D721Med (cell line): ENCODE measurements around the gene PEX16.

Source experiments
- DNase-seq: peaks from one replicate; pipeline ENCODE4 v3.0.0; 2011; ENCODE audit warnings: low spot score; ENCODE audit not compliant: insufficient read length
- FAIRE-seq: peaks from 2 replicates; lab custom pipeline; 2011; peaks lifted over from hg19 to GRCh38; lab: Jason Lieb, UNC
- TF ChIP-seq, protein P1 (sequence below): IDR thresholded peaks from 2 replicates; pipeline ENCODE4 v1.5.1; 2012; ENCODE audit warnings: mild to moderate bottlenecking, control low read depth; ENCODE audit not compliant: insufficient read depth; ENCODE audit errors: missing control alignments

PEX16 gene

DNA sequence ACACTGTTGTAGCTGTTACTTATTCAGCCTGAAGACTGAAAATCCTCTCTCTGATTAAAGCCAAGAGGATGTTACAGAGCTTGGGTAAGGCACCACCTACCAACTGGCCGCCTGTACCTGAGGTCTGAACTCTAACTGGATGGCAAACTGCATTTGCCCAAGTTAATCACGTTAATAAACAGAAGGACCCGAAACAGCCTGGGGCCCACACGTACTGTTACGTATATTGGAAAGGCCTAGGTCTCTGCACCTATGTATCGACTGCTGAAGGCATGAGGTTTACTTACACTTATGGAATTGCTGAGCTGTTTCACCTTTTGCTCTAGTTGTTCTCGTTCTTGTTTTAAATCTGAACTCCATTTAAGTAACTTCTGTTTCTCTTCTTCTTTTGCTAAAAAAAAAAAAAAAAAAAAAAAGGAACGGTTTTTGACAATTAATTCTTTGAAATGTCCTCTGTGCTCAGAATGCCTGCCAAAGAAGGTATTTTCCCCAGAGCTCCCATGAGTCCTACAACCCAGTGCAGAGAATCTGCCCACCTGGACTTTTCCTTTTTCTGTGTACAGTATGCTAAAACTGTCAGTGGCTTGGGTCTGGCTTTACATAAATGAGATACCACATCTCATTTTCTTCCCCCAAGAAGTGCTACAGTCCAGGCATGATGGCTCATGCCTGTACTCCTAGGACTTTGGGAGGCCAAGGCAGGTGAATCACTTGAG is 17.8 kb upstream of the PEX16 start:
- DNase-seq: no peak
- no peak for FAIRE-seq
- TF ChIP-seq, protein P1, sequence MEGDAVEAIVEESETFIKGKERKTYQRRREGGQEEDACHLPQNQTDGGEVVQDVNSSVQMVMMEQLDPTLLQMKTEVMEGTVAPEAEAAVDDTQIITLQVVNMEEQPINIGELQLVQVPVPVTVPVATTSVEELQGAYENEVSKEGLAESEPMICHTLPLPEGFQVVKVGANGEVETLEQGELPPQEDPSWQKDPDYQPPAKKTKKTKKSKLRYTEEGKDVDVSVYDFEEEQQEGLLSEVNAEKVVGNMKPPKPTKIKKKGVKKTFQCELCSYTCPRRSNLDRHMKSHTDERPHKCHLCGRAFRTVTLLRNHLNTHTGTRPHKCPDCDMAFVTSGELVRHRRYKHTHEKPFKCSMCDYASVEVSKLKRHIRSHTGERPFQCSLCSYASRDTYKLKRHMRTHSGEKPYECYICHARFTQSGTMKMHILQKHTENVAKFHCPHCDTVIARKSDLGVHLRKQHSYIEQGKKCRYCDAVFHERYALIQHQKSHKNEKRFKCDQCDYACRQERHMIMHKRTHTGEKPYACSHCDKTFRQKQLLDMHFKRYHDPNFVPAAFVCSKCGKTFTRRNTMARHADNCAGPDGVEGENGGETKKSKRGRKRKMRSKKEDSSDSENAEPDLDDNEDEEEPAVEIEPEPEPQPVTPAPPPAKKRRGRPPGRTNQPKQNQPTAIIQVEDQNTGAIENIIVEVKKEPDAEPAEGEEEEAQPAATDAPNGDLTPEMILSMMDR: no peak

- FAIRE-seq: no peak
Observed at GRCh38 chr11:45934580-45935318, 17.1 kb upstream of the PEX16 start.

DNA sequence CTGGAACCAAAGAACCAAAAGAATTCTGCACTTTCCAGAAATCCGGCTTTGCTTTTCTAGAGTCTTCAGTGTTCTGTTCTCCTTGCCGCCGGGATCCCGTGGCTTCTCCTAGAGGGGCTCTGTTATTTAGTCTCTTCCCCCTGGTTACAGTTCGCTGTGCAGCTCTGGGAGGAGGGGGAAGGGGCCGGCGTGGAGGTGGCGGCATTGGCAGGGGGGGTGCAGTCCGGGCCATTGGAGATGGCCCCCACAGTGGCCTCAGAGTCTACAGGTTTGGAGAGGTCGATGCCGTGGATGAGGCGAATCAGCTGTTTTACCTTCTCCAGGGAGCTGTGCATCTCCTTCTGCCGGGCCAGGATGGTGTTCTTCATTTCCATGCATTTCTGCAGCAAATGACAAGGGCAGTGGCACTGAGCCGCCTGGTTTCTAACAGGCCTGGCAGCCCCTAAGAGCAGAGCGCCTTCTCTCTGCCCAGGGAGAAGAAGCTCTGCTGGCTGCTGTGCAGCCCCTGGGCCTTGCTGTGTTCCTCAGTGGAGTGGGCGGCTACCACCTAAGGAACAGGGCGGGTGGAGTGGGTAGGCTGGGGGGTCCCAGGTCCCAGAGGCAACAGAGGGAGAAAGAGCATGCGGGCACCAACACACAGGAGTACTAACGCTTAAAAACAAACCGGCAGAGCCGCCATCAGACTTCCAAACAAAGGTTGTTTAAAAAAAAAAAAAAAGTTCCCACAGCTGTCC is 16.3 kb upstream of the PEX16 start:
- TF ChIP-seq, protein P1: no peak
- no peak for DNase-seq
- FAIRE-seq: no peak

More at GRCh38 chr11:45934580-45935318, 17.1 kb upstream of the PEX16 start:
- DNase-seq: no peak
- TF ChIP-seq, protein P1: no peak

GRCh38 chr11:45933131-45933831 is 15.6 kb upstream of the PEX16 start:
- FAIRE-seq (no peak), DNase-seq (no peak)

GRCh38 chr11:45932217-45932616 is 14.5 kb upstream of the PEX16 start:
- DNase-seq (no peak), FAIRE-seq (no peak)
- TF ChIP-seq, protein P1: no peak

More at GRCh38 chr11:45933131-45933831, 15.6 kb upstream of the PEX16 start:
- TF ChIP-seq, protein P1: no peak

DNA sequence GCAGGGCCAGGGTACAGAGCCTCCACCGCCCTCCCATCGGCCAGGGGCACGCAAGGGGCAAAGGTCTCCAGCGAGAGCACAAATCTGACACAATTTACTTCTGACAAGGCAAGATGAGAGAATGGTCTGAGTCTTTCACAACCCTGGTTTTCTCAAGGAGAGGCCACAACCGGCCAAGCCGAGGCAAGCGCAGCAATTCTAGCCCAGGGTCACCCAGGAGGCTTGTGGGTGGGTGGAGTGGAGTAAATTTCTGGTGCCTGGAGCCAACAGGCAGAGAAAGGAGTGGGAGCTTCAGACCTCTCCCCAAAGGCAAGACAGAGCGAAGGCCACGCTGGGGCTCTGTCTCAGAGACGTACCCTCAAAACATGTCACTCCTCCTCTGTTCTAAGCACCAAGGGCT is 14.1 kb upstream of the PEX16 start:
- no peak for DNase-seq
- TF ChIP-seq, protein P1: no peak
- no peak for FAIRE-seq
